Keratinocyte (primary cell): ENCODE data around the gene ZBTB7B. TPM values are rescaled to one million over a fixed set of nuclear protein-coding genes. Genes with fewer than 3 reads are reported as not detected.
A peak's percentile ranks its signal among the peaks of the same experiment; 100 is the strongest.

Experiments
- DNase-seq: peaks from one replicate; pipeline ENCODE4 v3.0.0-alpha.2; 2011; ENCODE audit warnings: low read depth, missing footprints, low spot score
- FAIRE-seq: peaks from 2 replicates; lab custom pipeline; 2011; peaks lifted over from hg19 to GRCh38; lab: Jason Lieb, UNC
- H2AFZ ChIP-seq: 2 replicates; pipeline ENCODE4 v1.6.0; 2012; ENCODE audit warnings: low read length, control low read depth, inconsistent platforms; ENCODE audit not compliant: control insufficient read depth
- H3K27ac ChIP-seq: 2 replicates; pipeline ENCODE4 v1.5.1; 2011; ENCODE audit warnings: low read length; ENCODE audit not compliant: control insufficient read depth, insufficient read depth
- H3K27me3 ChIP-seq: 3 replicates; pipeline ENCODE4 v1.6.0; 2011; ENCODE audit warnings: low read length; ENCODE audit not compliant: control insufficient read depth, insufficient read depth; ENCODE audit errors: extremely low read depth
- H3K36me3 ChIP-seq, 2 experiments: 2 replicates in 1 of 2; 3 replicates in 1 of 2; pipeline ENCODE4 v1.5.1; 2011; ENCODE audit warnings: low read length in 2 of 2, mild to moderate bottlenecking in 1 of 2; ENCODE audit not compliant: control insufficient read depth in 2 of 2, insufficient read depth in 2 of 2; ENCODE audit errors: extremely low read depth in 1 of 2
- H3K4me1 ChIP-seq: 3 replicates; pipeline ENCODE4 v1.5.1; 2011; ENCODE audit warnings: low read length; ENCODE audit not compliant: control insufficient read depth, insufficient read depth; ENCODE audit errors: extremely low read depth
- H3K4me2 ChIP-seq: 3 replicates; pipeline ENCODE4 v1.6.0; 2011; ENCODE audit warnings: low read depth, low read length; ENCODE audit not compliant: control insufficient read depth, insufficient read depth; ENCODE audit errors: extremely low read depth
- H3K4me3 ChIP-seq, 3 experiments: fragments of 200-600 bp in 1 of 3; sonication (generic) in 1 of 3; 2 replicates in 2 of 3; 3 replicates in 1 of 3; pipeline ENCODE4 v1.5.1; 2011 to 2016; ENCODE audit warnings: low read length in 3 of 3, mild to moderate bottlenecking in 3 of 3, control low read depth in 2 of 3, inconsistent platforms in 1 of 3, low read depth in 1 of 3, mixed read lengths in 1 of 3, mixed run types in 1 of 3, moderate library complexity in 1 of 3; ENCODE audit not compliant: control insufficient read depth in 2 of 3, insufficient read depth in 2 of 3; ENCODE audit errors: extremely low read depth in 1 of 3
- H3K79me2 ChIP-seq: 2 replicates; pipeline ENCODE4 v1.6.0; 2012; ENCODE audit warnings: low read length; ENCODE audit not compliant: control insufficient read depth, insufficient read depth
- H3K9ac ChIP-seq: 3 replicates; pipeline ENCODE4 v1.6.0; 2011; ENCODE audit warnings: low read length; ENCODE audit not compliant: control insufficient read depth, insufficient read depth; ENCODE audit errors: extremely low read depth
- H3K9me1 ChIP-seq: 3 replicates; pipeline ENCODE4 v1.6.0; 2011; ENCODE audit warnings: low read length; ENCODE audit not compliant: control insufficient read depth, insufficient read depth; ENCODE audit errors: extremely low read depth
- H3K9me3 ChIP-seq: 2 replicates; pipeline ENCODE4 v1.5.1; 2012; ENCODE audit warnings: low read depth, low read length; ENCODE audit not compliant: control insufficient read depth
- H4K20me1 ChIP-seq: 3 replicates; pipeline ENCODE4 v1.6.0; 2011; ENCODE audit warnings: low read length; ENCODE audit not compliant: control insufficient read depth, insufficient read depth; ENCODE audit errors: extremely low read depth
- CTCF ChIP-seq, 3 experiments: IDR thresholded peaks in 1 of 3; conservative IDR thresholded peaks in 1 of 3; optimal IDR thresholded peaks in 1 of 3; 2 replicates in 2 of 3; 3 replicates in 1 of 3; pipeline versions ENCODE3 to v1.5.1; 2011; ENCODE audit warnings: low read length in 3 of 3, mild to moderate bottlenecking in 3 of 3, moderate library complexity in 2 of 3, control low read depth in 1 of 3, inconsistent platforms in 1 of 3; ENCODE audit not compliant: insufficient read depth in 2 of 3; ENCODE audit errors: extremely low read depth in 1 of 3
- EZH2 ChIP-seq: IDR thresholded peaks from one replicate; pipeline ENCODE4 v1.6.1; 2012; ENCODE audit warnings: inconsistent platforms, mild to moderate bottlenecking, low read length, moderate library complexity
- dilution Hi-C: fragments of 300-500 bp; cut with MboI; formaldehyde crosslinking; loops from one replicate; pipeline ENCODE4 v1.7.0; 2020; ENCODE audit warnings: low sequenced_read_pairs; ENCODE audit not compliant: extremely low pct_ligation_motif_present
- polyA plus RNA-seq, 5 experiments: library from polyadenylated mRNA; depleted of rRNA in 3 of 5; stranded (reverse) in 3 of 5; stranded (forward) in 1 of 5; unstranded in 1 of 5; fragments of >200 nt; gene quantifications; 1 replicate in 1 of 5; 2 replicates in 3 of 5; 3 replicates in 1 of 5; pipeline versions ENCODE4 v1.2.1 to v1.2.3, GENCODE V29; 2011 to 2012; ENCODE audit warnings: missing spikeins in 2 of 5, low read depth in 1 of 5, low replicate concordance in 1 of 5

Gene ZBTB7B
- polyA plus RNA-seq, 1 donor (not counting 4 experiments of a cell fraction or from before 2014, with no cell fraction given) = 20.9 TPM

- H3K4me3 ChIP-seq = peak overlapping the region; percentile 2 to 99 (median 81)
- peaks cover 71% of the 10 kb centered on the region for H3K79me2 ChIP-seq
- DNase-seq = no peak
These were observed 2.7 kb downstream of the ZBTB7B start for GRCh38 chr1:155005076-155006011.

GRCh38 chr1:155006601-155007101 is 4.0 kb downstream of the ZBTB7B start:
- peaks cover 78% of the 10 kb centered on the region for H3K79me2 ChIP-seq
- H3K4me1 ChIP-seq = peaks cover 70% of the 10 kb centered on the region

More at GRCh38 chr1:155005076-155006011, 2.7 kb downstream of the ZBTB7B start:
- FAIRE-seq = peak; percentile 49
- H3K9me1 ChIP-seq = no peaks in the 10 kb centered on the region
- dilution Hi-C loops = no loop called here
- peak overlapping the region; percentile 89 for H3K9ac ChIP-seq
- no peaks in the 10 kb centered on the region for H4K20me1 ChIP-seq
- no peak overlapping the region for H2AFZ ChIP-seq
- no peak for TF ChIP-seq EZH2
- no peak for TF ChIP-seq CTCF (optimal IDR thresholded peaks at IDR 0.05 in 1 of 3, IDR thresholded peaks at IDR 0.05 in 1 of 3, conservative IDR thresholded peaks at IDR 0.05 in 1 of 3; ENCODE audit: extremely low read depth in 1 of 3, insufficient read depth in 2 of 3, low read length in 3 of 3)
- H3K27me3 ChIP-seq = no peaks in the 10 kb centered on the region
- H3K36me3 ChIP-seq = peaks cover 1 to 18% of the 10 kb centered on the region in 2 experiments
- peaks cover 60% of the 10 kb centered on the region for H3K4me1 ChIP-seq
- peak overlapping the region; percentile 76 for H3K27ac ChIP-seq
- H3K9me3 ChIP-seq = no peaks in the 10 kb centered on the region
- H3K4me2 ChIP-seq = peak overlapping the region; percentile 92

More at GRCh38 chr1:155006601-155007101, 4.0 kb downstream of the ZBTB7B start:
- peak overlapping the region; percentile 71 for H3K27ac ChIP-seq
- FAIRE-seq (peak; percentile 9), DNase-seq (no peak)
- TF ChIP-seq EZH2 = no peak
- no peak for TF ChIP-seq CTCF (optimal IDR thresholded peaks at IDR 0.05 in 1 of 3, IDR thresholded peaks at IDR 0.05 in 1 of 3, conservative IDR thresholded peaks at IDR 0.05 in 1 of 3; ENCODE audit: extremely low read depth in 1 of 3, insufficient read depth in 2 of 3, low read length in 3 of 3)
- H3K27me3 ChIP-seq = no peaks in the 10 kb centered on the region
- no peak overlapping the region for H2AFZ ChIP-seq
- H3K9ac ChIP-seq = no peak overlapping the region
- no peaks in the 10 kb centered on the region for H3K9me3 ChIP-seq
- no peaks in the 10 kb centered on the region for H3K9me1 ChIP-seq
- dilution Hi-C loops = no loop called here
- no peak overlapping the region for H3K4me3 ChIP-seq
- H3K4me2 ChIP-seq = peak overlapping the region; percentile 27
- H3K36me3 ChIP-seq = peaks cover 1 to 25% of the 10 kb centered on the region in 2 experiments
- H4K20me1 ChIP-seq = no peaks in the 10 kb centered on the region
